HEK293 (cell line): ENCODE data around the gene EFNA2.

ENCODE experiments used
- CTCF ChIP-seq: fragments of 450-650 bp; formaldehyde crosslinking; IDR thresholded peaks from 2 replicates; pipeline ENCODE4 v1.5.1; 2016; ENCODE audit warnings: missing biosample characterization, missing genetic modification characterization
- KLF16 ChIP-seq: fragments of 450-650 bp; formaldehyde crosslinking; IDR thresholded peaks from 2 replicates; pipeline ENCODE4 v1.5.1; 2017; ENCODE audit warnings: missing biosample characterization, missing genetic modification characterization
- MZF1 ChIP-seq: fragments of 450-650 bp; formaldehyde crosslinking; IDR thresholded peaks from 2 replicates; pipeline ENCODE4 v1.5.1; 2017; ENCODE audit warnings: missing biosample characterization, missing genetic modification characterization, borderline replicate concordance
- SP3 ChIP-seq: fragments of 450-650 bp; formaldehyde crosslinking; IDR thresholded peaks from 2 replicates; pipeline ENCODE4 v1.5.1; 2016; ENCODE audit warnings: missing biosample characterization, missing genetic modification characterization
- SP7 ChIP-seq: fragments of 450-650 bp; formaldehyde crosslinking; IDR thresholded peaks from 2 replicates; pipeline ENCODE4 v1.5.1; 2016; ENCODE audit warnings: missing biosample characterization, missing genetic modification characterization
- ZFP3 ChIP-seq: fragments of 450-650 bp; formaldehyde crosslinking; IDR thresholded peaks from 2 replicates; pipeline ENCODE4 v1.5.1; 2016; ENCODE audit warnings: low read depth, missing biosample characterization, missing genetic modification characterization
- ZNF10 ChIP-seq: fragments of 450-650 bp; formaldehyde crosslinking; IDR thresholded peaks from 2 replicates; pipeline ENCODE4 v1.5.1; 2017; ENCODE audit warnings: missing biosample characterization, missing genetic modification characterization
- ZNF354C ChIP-seq: fragments of 450-650 bp; formaldehyde crosslinking; IDR thresholded peaks from 2 replicates; pipeline ENCODE4 v1.5.1; 2016; ENCODE audit warnings: missing biosample characterization, missing genetic modification characterization, low read depth, borderline replicate concordance
- ZNF501 ChIP-seq: fragments of 450-650 bp; formaldehyde crosslinking; IDR thresholded peaks from 2 replicates; pipeline ENCODE4 v1.5.1; 2016; ENCODE audit warnings: missing biosample characterization, missing genetic modification characterization
- ZNF518A ChIP-seq: fragments of 450-650 bp; formaldehyde crosslinking; conservative IDR thresholded peaks from 2 replicates; pipeline ENCODE4 v1.5.1; 2016; ENCODE audit warnings: low read depth, missing biosample characterization, missing genetic modification characterization
- ZNF521 ChIP-seq: fragments of 450-650 bp; formaldehyde crosslinking; IDR thresholded peaks from 2 replicates; pipeline ENCODE4 v1.5.1; 2017; ENCODE audit warnings: missing biosample characterization, mild to moderate bottlenecking, missing genetic modification characterization
- ZNF658 ChIP-seq: fragments of 450-650 bp; formaldehyde crosslinking; IDR thresholded peaks from 2 replicates; pipeline ENCODE4; 2016; ENCODE audit warnings: missing biosample characterization, missing genetic modification characterization
- ZSCAN23 ChIP-seq: fragments of 450-650 bp; formaldehyde crosslinking; IDR thresholded peaks from 2 replicates; pipeline ENCODE4 v1.5.1; 2016; ENCODE audit warnings: missing biosample characterization, missing genetic modification characterization
- TF ChIP-seq, protein P1 (sequence below): fragments of 450-650 bp; formaldehyde crosslinking; IDR thresholded peaks from 2 replicates; pipeline ENCODE4 v1.5.1; 2016; ENCODE audit warnings: missing biosample characterization, missing genetic modification characterization
- TF ChIP-seq, protein P2 (sequence below): fragments of 450-650 bp; formaldehyde crosslinking; IDR thresholded peaks from 2 replicates; pipeline ENCODE4 v1.5.1; 2016; ENCODE audit warnings: missing biosample characterization, missing genetic modification characterization
- TF ChIP-seq, protein P3 (sequence below): fragments of 450-650 bp; formaldehyde crosslinking; IDR thresholded peaks from 2 replicates; pipeline ENCODE4 v1.5.1; 2016; ENCODE audit warnings: missing biosample characterization, missing genetic modification characterization
- TF ChIP-seq, protein P4 (sequence below): fragments of 450-650 bp; formaldehyde crosslinking; IDR thresholded peaks from 2 replicates; pipeline ENCODE4 v1.5.1; 2016; ENCODE audit warnings: missing biosample characterization, missing genetic modification characterization, borderline replicate concordance
- TF ChIP-seq, protein P5 (sequence below): fragments of 450-650 bp; IDR thresholded peaks from 2 replicates; pipeline ENCODE4 v1.5.1; 2018; ENCODE audit warnings: missing biosample characterization, mild to moderate bottlenecking, missing genetic modification characterization
- TF ChIP-seq, protein P6 (sequence below): fragments of 450-650 bp; formaldehyde crosslinking; IDR thresholded peaks from 2 replicates; pipeline ENCODE4 v1.5.1; 2016; ENCODE audit warnings: missing biosample characterization, missing genetic modification characterization

EFNA2 gene

GRCh38 chr19:1256646-1257474, 28.8 kb upstream of the EFNA2 start (continued):
- TF ChIP-seq, protein P1, sequence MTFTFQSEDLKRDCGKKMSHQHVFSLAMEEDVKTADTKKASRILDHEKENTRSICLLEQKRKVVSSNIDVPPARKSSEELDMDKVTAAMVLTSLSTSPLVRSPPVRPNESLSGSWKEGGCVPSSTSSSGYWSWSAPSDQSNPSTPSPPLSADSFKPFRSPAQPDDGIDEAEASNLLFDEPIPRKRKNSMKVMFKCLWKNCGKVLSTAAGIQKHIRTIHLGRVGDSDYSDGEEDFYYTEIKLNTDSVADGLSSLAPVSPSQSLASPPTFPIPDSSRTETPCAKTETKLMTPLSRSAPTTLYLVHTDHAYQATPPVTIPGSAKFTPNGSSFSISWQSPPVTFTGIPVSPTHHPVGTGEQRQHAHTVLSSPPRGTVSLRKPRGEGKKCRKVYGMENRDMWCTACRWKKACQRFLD (tag by site-specific recombination): no peak
- TF ChIP-seq SP3 (tag by site-specific recombination) (no peak), SP7 (no peak), ZNF658 (tag by site-specific recombination) (no peak), ZNF10 (tag by site-specific recombination) (no peak), ZNF521 (tag by site-specific recombination) (no peak), ZNF501 (no peak), ZFP3 (tag by site-specific recombination) (no peak), KLF16 (tag by site-specific recombination) (no peak), CTCF (tag by site-specific recombination) (no peak), ZSCAN23 (no peak), ZNF518A (tag by site-specific recombination) (no peak), ZNF354C (no peak), MZF1 (tag by site-specific recombination) (no peak)
- TF ChIP-seq, protein P2, sequence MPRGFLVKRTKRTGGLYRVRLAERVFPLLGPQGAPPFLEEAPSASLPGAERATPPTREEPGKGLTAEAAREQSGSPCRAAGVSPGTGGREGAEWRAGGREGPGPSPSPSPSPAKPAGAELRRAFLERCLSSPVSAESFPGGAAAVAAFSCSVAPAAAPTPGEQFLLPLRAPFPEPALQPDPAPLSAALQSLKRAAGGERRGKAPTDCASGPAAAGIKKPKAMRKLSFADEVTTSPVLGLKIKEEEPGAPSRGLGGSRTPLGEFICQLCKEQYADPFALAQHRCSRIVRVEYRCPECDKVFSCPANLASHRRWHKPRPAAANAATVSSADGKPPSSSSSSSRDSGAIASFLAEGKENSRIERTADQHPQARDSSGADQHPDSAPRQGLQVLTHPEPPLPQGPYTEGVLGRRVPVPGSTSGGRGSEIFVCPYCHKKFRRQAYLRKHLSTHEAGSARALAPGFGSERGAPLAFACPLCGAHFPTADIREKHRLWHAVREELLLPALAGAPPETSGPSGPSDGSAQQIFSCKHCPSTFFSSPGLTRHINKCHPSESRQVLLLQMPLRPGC (tag by site-specific recombination): no peak
- TF ChIP-seq, protein P3, sequence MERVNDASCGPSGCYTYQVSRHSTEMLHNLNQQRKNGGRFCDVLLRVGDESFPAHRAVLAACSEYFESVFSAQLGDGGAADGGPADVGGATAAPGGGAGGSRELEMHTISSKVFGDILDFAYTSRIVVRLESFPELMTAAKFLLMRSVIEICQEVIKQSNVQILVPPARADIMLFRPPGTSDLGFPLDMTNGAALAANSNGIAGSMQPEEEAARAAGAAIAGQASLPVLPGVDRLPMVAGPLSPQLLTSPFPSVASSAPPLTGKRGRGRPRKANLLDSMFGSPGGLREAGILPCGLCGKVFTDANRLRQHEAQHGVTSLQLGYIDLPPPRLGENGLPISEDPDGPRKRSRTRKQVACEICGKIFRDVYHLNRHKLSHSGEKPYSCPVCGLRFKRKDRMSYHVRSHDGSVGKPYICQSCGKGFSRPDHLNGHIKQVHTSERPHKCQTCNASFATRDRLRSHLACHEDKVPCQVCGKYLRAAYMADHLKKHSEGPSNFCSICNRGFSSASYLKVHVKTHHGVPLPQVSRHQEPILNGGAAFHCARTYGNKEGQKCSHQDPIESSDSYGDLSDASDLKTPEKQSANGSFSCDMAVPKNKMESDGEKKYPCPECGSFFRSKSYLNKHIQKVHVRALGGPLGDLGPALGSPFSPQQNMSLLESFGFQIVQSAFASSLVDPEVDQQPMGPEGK (tag by site-specific recombination): peak; percentile 12; the same call in 1 of the 2 replicates
- TF ChIP-seq, protein P4, sequence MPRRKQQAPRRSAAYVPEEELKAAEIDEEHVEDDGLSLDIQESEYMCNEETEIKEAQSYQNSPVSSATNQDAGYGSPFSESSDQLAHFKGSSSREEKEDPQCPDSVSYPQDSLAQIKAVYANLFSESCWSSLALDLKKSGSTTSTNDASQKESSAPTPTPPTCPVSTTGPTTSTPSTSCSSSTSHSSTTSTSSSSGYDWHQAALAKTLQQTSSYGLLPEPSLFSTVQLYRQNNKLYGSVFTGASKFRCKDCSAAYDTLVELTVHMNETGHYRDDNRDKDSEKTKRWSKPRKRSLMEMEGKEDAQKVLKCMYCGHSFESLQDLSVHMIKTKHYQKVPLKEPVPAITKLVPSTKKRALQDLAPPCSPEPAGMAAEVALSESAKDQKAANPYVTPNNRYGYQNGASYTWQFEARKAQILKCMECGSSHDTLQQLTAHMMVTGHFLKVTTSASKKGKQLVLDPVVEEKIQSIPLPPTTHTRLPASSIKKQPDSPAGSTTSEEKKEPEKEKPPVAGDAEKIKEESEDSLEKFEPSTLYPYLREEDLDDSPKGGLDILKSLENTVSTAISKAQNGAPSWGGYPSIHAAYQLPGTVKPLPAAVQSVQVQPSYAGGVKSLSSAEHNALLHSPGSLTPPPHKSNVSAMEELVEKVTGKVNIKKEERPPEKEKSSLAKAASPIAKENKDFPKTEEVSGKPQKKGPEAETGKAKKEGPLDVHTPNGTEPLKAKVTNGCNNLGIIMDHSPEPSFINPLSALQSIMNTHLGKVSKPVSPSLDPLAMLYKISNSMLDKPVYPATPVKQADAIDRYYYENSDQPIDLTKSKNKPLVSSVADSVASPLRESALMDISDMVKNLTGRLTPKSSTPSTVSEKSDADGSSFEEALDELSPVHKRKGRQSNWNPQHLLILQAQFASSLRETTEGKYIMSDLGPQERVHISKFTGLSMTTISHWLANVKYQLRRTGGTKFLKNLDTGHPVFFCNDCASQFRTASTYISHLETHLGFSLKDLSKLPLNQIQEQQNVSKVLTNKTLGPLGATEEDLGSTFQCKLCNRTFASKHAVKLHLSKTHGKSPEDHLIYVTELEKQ (tag by site-specific recombination): no peak
- TF ChIP-seq, protein P5, sequence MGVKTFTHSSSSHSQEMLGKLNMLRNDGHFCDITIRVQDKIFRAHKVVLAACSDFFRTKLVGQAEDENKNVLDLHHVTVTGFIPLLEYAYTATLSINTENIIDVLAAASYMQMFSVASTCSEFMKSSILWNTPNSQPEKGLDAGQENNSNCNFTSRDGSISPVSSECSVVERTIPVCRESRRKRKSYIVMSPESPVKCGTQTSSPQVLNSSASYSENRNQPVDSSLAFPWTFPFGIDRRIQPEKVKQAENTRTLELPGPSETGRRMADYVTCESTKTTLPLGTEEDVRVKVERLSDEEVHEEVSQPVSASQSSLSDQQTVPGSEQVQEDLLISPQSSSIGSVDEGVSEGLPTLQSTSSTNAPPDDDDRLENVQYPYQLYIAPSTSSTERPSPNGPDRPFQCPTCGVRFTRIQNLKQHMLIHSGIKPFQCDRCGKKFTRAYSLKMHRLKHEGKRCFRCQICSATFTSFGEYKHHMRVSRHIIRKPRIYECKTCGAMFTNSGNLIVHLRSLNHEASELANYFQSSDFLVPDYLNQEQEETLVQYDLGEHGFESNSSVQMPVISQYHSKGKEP (tag by site-specific recombination): peak; percentile 25; the same call in 1 of the 2 replicates
- TF ChIP-seq, protein P6, sequence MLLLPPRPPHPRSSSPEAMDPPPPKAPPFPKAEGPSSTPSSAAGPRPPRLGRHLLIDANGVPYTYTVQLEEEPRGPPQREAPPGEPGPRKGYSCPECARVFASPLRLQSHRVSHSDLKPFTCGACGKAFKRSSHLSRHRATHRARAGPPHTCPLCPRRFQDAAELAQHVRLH (tag by site-specific recombination): no peak
